Activated CD4-positive, alpha-beta T cell treated with anti-CD3 and anti-CD28 coated beads, Interleukin-2, amount 10 ng/mL, durations not matched to agents 24 days and 14 days (primary cell): ENCODE measurements around the gene SLC6A19. TPM values are rescaled to one million over a fixed set of nuclear protein-coding genes. Genes with fewer than 3 reads are reported as not detected.

Experiments
- DNase-seq: peaks from one replicate; pipeline ENCODE4 v3.0.0; 2022
- H3K27ac Mint-ChIP-seq: one replicate; pipeline ENCODE4 v1.8.0; 2022; ENCODE audit warnings: mild to moderate bottlenecking, mixed read lengths
- H3K27me3 Mint-ChIP-seq: one replicate; pipeline ENCODE4 v1.8.0; 2022; ENCODE audit warnings: mixed read lengths
- H3K36me3 Mint-ChIP-seq: one replicate; pipeline ENCODE4 v1.8.0; 2022; ENCODE audit warnings: low read depth, mild to moderate bottlenecking, mixed read lengths
- H3K4me1 Mint-ChIP-seq: one replicate; pipeline ENCODE4 v1.8.0; 2021; ENCODE audit warnings: mixed read lengths
- H3K4me3 Mint-ChIP-seq: one replicate; pipeline ENCODE4 v1.8.0; 2022; ENCODE audit warnings: mild to moderate bottlenecking, moderate library complexity, mixed read lengths
- H3K9me3 Mint-ChIP-seq: one replicate; pipeline ENCODE4 v1.8.0; 2021; ENCODE audit warnings: mixed read lengths
- intact Hi-C: fragments of 100-400 bp; cut with micrococcal nuclease; formaldehyde crosslinking; loops from one replicate; pipeline ENCODE4 v1.15.1; 2023
- total RNA-seq: library from RNA; stranded (reverse); gene quantifications from 2 replicates; pipeline ENCODE4 v1.2.3, GENCODE V29; 2022

Gene SLC6A19
- total RNA-seq, 1 donor from 2014 or later: not detected

GRCh38 chr5:1202026-1202797, 817 bp downstream of the SLC6A19 start:
- no peaks in the 10 kb centered on the region for H3K9me3 Mint-ChIP-seq
- H3K36me3 Mint-ChIP-seq: no peaks in the 10 kb centered on the region
- no peaks in the 10 kb centered on the region for H3K4me1 Mint-ChIP-seq
- no peak for DNase-seq
- no peak overlapping the region for H3K4me3 Mint-ChIP-seq
- intact Hi-C loops: no loop called here
- no peak overlapping the region for H3K27ac Mint-ChIP-seq
- H3K27me3 Mint-ChIP-seq: no peaks in the 10 kb centered on the region

GRCh38 chr5:1202798-1203185, 1.4 kb downstream of the SLC6A19 start:
- intact Hi-C loops: no loop called here
- H3K27me3 Mint-ChIP-seq: no peaks in the 10 kb centered on the region
- H3K4me3 Mint-ChIP-seq: no peak overlapping the region
- DNase-seq: no peak
- H3K36me3 Mint-ChIP-seq: no peaks in the 10 kb centered on the region
- no peaks in the 10 kb centered on the region for H3K4me1 Mint-ChIP-seq
- no peaks in the 10 kb centered on the region for H3K9me3 Mint-ChIP-seq
- no peak overlapping the region for H3K27ac Mint-ChIP-seq

GRCh38 chr5:1203311-1203967, 2.0 kb downstream of the SLC6A19 start:
- Mint-ChIP-seq H3K27me3 (no peaks in the 10 kb centered on the region), H3K4me1 (no peaks in the 10 kb centered on the region), H3K4me3 (no peak overlapping the region), H3K27ac (no peak overlapping the region), H3K36me3 (no peaks in the 10 kb centered on the region), H3K9me3 (no peaks in the 10 kb centered on the region)
- DNase-seq: no peak
- intact Hi-C loops: no loop called here

DNA sequence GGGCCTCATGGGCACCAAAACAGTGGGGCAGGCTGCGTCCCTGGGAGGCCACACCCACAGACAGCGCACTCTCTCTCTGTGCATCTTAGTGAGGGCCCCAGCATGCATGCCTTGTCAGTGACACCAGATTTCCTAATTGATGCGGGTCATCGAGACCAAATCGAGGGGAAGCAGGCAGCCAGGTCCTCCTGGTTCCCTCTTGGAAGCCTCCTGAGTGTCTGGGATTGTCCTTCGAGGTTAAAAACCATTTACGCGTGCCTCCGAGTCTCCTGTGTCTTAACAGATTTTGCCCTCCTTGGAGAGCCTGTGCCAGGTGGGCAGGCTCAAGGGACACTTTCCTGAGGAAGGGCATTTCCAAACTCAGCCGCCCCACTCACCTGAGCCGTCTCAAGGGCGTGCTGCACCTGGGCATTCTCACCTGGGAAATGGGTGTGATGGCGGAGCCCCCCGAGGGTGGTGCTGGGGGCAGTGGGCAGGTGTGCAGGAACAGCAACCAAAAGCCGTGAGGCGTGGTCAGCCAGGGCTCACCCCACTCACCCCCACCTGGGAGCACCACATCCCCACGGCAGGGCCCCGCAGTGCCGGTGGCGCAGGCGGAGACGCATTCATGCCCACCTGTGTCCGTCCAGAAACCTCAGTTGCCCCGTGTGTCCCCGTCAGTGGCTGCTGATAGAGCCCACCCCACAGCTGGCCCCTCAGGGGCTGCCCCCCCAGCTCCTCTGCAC, 2.7 kb downstream of the SLC6A19 start:
- no peaks in the 10 kb centered on the region for H3K36me3 Mint-ChIP-seq
- no peak overlapping the region for H3K27ac Mint-ChIP-seq
- intact Hi-C loops: no loop called here

DNA sequence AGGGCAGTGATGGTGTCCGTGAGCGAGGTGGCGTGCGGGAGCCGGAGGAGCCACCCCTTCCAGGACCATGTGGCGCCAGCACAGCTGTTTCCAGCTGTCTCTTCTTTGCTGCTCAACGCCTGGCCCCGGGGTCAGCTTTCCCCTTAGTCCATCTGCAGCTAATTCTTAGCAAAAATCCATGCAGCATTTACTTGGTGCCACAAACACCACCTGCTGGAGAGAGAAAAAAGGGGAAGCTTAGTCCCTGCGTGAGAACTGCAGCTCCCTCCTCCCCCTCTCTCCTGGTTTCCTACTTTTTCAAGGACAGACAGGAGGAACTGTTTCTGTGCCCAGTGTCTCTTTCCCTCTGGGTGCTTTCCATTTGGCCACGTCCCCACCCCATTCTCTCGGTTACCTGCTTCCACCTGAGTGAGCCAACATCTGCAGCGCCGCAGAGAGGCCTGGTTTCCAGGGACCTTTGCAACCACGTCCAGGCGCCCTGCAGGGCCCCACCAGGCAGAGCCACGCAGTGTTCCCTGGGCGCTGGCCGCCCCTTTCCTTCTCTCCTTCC, 3.4 kb downstream of the SLC6A19 start:
- no peak for DNase-seq
- Mint-ChIP-seq H3K36me3 (no peaks in the 10 kb centered on the region), H3K4me3 (no peak overlapping the region), H3K9me3 (no peaks in the 10 kb centered on the region), H3K27ac (no peak overlapping the region), H3K27me3 (no peaks in the 10 kb centered on the region), H3K4me1 (no peaks in the 10 kb centered on the region)
- intact Hi-C loops: no loop called here

More for the DNA sequence above, 2.7 kb downstream of the SLC6A19 start:
- DNase-seq: no peak
- Mint-ChIP-seq H3K9me3 (no peaks in the 10 kb centered on the region), H3K4me1 (no peaks in the 10 kb centered on the region), H3K4me3 (no peak overlapping the region), H3K27me3 (no peaks in the 10 kb centered on the region)

DNA sequence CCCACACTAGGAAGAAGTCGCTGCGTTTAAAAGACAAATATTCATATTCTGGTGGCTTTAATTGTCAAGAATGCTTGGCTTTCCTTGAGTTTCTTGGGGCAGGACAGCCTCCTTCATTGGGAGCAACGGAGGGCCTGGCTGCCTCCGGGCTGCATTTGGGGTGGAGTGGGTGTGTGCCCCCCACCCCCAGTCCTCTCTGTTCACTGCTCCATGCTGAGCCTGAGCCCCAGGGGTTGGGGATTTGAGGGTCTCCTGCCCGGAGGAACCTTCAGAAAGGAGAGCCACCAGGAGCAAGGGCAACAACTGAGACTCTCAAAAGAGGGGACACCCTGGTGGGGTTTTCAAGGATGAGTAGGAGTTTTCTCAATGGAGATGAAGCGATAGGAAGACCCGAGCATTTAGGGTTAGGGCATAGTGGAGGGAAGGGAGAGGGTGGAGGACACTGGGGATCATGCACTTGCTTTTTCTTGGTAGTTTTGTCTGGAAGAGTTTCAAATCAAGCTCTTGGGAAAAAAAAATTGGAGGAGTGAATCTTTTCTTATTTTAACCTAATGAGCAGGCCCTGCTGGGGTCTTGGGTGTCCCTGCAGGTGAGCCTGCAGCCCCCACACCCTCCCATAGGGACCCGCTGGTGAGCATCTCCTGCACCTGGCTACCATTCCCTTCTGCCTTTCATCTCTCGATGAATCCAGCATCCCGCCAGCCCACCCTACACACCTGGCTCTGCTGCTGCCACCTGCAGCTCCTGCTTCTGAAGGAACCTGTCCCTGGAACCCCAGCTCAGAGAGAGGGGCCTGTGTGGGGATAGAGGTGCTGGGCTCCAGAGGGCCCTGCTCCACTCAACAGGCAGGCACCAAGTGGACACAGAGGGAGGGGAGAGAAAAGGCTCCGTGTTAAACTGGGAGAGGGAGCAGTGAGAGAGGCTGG, 4.1 kb downstream of the SLC6A19 start:
- DNase-seq: no peak
- Mint-ChIP-seq H3K27me3 (no peaks in the 10 kb centered on the region), H3K27ac (no peak overlapping the region), H3K9me3 (no peaks in the 10 kb centered on the region), H3K36me3 (no peaks in the 10 kb centered on the region), H3K4me1 (no peaks in the 10 kb centered on the region), H3K4me3 (no peak overlapping the region)
- intact Hi-C loops: no loop called here

DNA sequence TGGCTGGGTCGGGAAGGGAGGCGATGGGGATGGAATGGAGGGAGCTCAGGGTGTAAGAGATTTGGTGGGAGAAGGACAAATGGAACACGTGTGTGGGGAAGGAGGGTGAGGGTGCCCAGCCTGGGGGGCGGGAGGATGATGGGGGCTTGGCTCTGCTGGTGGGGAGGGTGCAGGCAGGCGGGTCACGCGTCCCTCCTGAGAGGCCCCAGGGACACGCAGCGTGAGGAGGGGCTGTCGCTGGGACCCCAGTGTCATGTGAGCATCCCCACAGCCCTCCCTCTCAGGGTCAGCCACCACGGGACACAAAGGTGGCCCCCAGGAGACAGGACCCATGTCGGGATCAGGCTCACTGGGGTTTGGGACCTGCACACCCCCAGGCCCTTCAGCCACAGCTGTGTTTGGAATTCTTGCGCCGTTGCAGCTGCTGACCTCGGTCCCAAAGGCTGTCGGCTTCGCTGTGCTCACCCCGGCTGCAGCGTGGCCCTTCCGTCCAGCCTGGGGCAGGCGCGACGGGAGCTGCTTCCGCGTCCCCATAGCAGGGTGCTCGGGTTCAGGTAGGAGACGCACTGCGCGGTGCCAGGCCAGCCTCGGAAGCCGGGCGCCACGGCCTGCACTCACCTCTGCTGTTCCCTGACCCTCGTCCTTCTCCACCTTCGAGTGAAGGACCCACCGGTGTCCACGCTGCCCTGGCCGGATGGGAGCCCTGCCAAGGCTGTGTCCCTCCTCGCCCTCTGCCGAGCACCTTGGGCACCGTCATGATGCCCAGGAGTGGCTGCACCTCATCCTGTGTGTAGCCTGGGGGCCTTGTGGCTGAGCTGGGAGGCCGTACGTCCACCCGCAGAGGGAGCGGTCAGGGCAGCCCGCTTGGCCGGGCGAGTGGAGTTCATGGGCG, 5.4 kb downstream of the SLC6A19 start:
- H3K4me1 Mint-ChIP-seq: no peaks in the 10 kb centered on the region
- intact Hi-C loops: no loop called here
- no peak for DNase-seq
- H3K4me3 Mint-ChIP-seq: no peak overlapping the region
- H3K36me3 Mint-ChIP-seq: no peaks in the 10 kb centered on the region
- no peaks in the 10 kb centered on the region for H3K9me3 Mint-ChIP-seq
- H3K27ac Mint-ChIP-seq: no peak overlapping the region
- H3K27me3 Mint-ChIP-seq: no peaks in the 10 kb centered on the region

DNA sequence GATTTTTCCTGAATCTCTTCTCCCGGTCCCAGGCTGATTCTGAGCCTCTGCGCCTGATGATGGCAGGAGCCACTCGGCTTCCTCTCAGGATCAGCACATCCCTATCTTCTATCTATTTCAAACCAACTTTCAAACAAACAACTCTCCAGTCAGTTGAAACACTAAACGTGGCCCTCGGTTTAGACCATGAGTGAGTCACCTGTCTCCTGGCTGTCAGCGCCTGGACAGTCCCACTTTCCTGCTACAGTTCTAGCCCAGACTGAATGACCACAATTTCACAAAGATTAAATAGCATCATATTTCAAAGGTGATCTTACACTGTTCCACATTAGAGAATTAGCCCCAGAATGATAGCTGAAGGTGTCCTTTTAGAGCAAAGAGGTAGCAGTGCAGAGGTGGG, 6.2 kb downstream of the SLC6A19 start:
- Mint-ChIP-seq H3K36me3 (no peaks in the 10 kb centered on the region), H3K27ac (no peak overlapping the region), H3K4me3 (no peak overlapping the region), H3K4me1 (no peaks in the 10 kb centered on the region), H3K9me3 (no peaks in the 10 kb centered on the region), H3K27me3 (no peaks in the 10 kb centered on the region)
- no peak for DNase-seq
- intact Hi-C loops: no loop called here

GRCh38 chr5:1208221-1208742, 6.9 kb downstream of the SLC6A19 start:
- H3K36me3 Mint-ChIP-seq: no peaks in the 10 kb centered on the region
- no peaks in the 10 kb centered on the region for H3K27me3 Mint-ChIP-seq
- no peak overlapping the region for H3K4me3 Mint-ChIP-seq
- no peaks in the 10 kb centered on the region for H3K4me1 Mint-ChIP-seq
- DNase-seq: no peak
- H3K27ac Mint-ChIP-seq: no peak overlapping the region
- H3K9me3 Mint-ChIP-seq: no peaks in the 10 kb centered on the region
- intact Hi-C loops: no loop called here

GRCh38 chr5:1208743-1209488, 7.5 kb downstream of the SLC6A19 start:
- intact Hi-C loops: no loop called here
- no peak overlapping the region for H3K4me3 Mint-ChIP-seq
- no peaks in the 10 kb centered on the region for H3K4me1 Mint-ChIP-seq
- no peak for DNase-seq
- no peaks in the 10 kb centered on the region for H3K36me3 Mint-ChIP-seq
- no peak overlapping the region for H3K27ac Mint-ChIP-seq
- no peaks in the 10 kb centered on the region for H3K27me3 Mint-ChIP-seq
- H3K9me3 Mint-ChIP-seq: no peaks in the 10 kb centered on the region

GRCh38 chr5:1209489-1209852, 8.1 kb downstream of the SLC6A19 start:
- H3K4me3 Mint-ChIP-seq: no peak overlapping the region
- no peaks in the 10 kb centered on the region for H3K27me3 Mint-ChIP-seq
- intact Hi-C loops: no loop called here
- H3K36me3 Mint-ChIP-seq: no peaks in the 10 kb centered on the region
- no peak for DNase-seq
- H3K9me3 Mint-ChIP-seq: no peaks in the 10 kb centered on the region
- H3K4me1 Mint-ChIP-seq: no peaks in the 10 kb centered on the region
- no peak overlapping the region for H3K27ac Mint-ChIP-seq
